IMR-90 (cell line): ENCODE results near the gene HTRA2.

Experiments
- CEBPB ChIP-seq: IDR thresholded peaks from 2 replicates; pipeline ENCODE4 v1.6.1; 2012; ENCODE audit warnings: low read depth, low read length, improper control_type of control experiment
- CHD1 ChIP-seq: IDR thresholded peaks from 2 replicates; pipeline ENCODE4 v1.6.1; 2012; ENCODE audit warnings: low read depth, low read length, improper control_type of control experiment
- CTCF ChIP-seq: conservative IDR thresholded peaks from 2 replicates; pipeline ENCODE4 v1.5.1; 2012; ENCODE audit warnings: mild to moderate bottlenecking, low read depth, low read length, improper control_type of control experiment
- FOS ChIP-seq: fragments of 150-350 bp; IDR thresholded peaks from 2 replicates; pipeline ENCODE4 v1.6.1; 2016; ENCODE audit warnings: low read depth, low read length
- NFE2L2 ChIP-seq: fragments of 150-350 bp; IDR thresholded peaks from 2 replicates; pipeline ENCODE4 v1.6.1; 2016; ENCODE audit warnings: low read depth, mild to moderate bottlenecking, low read length
- POLR2A ChIP-seq: IDR thresholded peaks from 2 replicates; pipeline ENCODE4 v1.6.1; 2012; ENCODE audit warnings: mild to moderate bottlenecking, low read depth, low read length
- RAD21 ChIP-seq: IDR thresholded peaks from 2 replicates; pipeline ENCODE4 v1.6.1; 2012; ENCODE audit warnings: low read length, improper control_type of control experiment
- RCOR1 ChIP-seq: IDR thresholded peaks from 2 replicates; pipeline ENCODE4 v1.6.1; 2012; ENCODE audit warnings: mild to moderate bottlenecking, low read length, improper control_type of control experiment; ENCODE audit not compliant: insufficient replicate concordance
- RFX5 ChIP-seq: IDR thresholded peaks from 2 replicates; pipeline ENCODE4 v1.8.0; 2012; ENCODE audit warnings: low read depth, mild to moderate bottlenecking, low read length, moderate library complexity
- SMC3 ChIP-seq: fragments of 150-350 bp; IDR thresholded peaks from 2 replicates; pipeline ENCODE4 v1.6.1; 2016; ENCODE audit warnings: low read depth, mild to moderate bottlenecking, antibody characterized with exemption, low read length, moderate library complexity

GRCh38 chr2:74575320-74575719, 45.6 kb downstream of the HTRA2 start:
- TF ChIP-seq NFE2L2 (no peak), CTCF (no peak), CEBPB (no peak), RAD21 (no peak), POLR2A (no peak), RCOR1 (no peak), FOS (no peak), RFX5 (no peak), CHD1 (no peak), SMC3 (no peak)
